ENCODE data around the gene CMKLR1.

The CMKLR1 gene

GRCh38 chr12:108346727-108347710 is 7.9 kb upstream of the CMKLR1 start:
- TF ChIP-seq POLR2AphosphoS5 (IDR thresholded peaks at IDR 0.05; ENCODE audit: borderline replicate concordance, low read depth, low read length): no peak
- no peak for TF ChIP-seq FOXP2 (optimal IDR thresholded peaks at IDR 0.05; ENCODE audit: control extremely low read depth, extremely low read length, insufficient read depth)
- no peak for TF ChIP-seq EZH2 (IDR thresholded peaks at IDR 0.05)
- no peaks in the 10 kb centered on the region for H3K9me3 ChIP-seq (ENCODE audit: low read depth, low read length)
- H3K27ac ChIP-seq: no peak overlapping the region
- no peaks in the 10 kb centered on the region for H3K36me3 ChIP-seq (ENCODE audit: insufficient read depth, low read length)
- no peak for DNase-seq (ENCODE audit: low read depth, low spot score)
- H3K9ac ChIP-seq (ENCODE audit: insufficient read length): no peak overlapping the region
- H3K4me3 ChIP-seq: no peak overlapping the region

DNA sequence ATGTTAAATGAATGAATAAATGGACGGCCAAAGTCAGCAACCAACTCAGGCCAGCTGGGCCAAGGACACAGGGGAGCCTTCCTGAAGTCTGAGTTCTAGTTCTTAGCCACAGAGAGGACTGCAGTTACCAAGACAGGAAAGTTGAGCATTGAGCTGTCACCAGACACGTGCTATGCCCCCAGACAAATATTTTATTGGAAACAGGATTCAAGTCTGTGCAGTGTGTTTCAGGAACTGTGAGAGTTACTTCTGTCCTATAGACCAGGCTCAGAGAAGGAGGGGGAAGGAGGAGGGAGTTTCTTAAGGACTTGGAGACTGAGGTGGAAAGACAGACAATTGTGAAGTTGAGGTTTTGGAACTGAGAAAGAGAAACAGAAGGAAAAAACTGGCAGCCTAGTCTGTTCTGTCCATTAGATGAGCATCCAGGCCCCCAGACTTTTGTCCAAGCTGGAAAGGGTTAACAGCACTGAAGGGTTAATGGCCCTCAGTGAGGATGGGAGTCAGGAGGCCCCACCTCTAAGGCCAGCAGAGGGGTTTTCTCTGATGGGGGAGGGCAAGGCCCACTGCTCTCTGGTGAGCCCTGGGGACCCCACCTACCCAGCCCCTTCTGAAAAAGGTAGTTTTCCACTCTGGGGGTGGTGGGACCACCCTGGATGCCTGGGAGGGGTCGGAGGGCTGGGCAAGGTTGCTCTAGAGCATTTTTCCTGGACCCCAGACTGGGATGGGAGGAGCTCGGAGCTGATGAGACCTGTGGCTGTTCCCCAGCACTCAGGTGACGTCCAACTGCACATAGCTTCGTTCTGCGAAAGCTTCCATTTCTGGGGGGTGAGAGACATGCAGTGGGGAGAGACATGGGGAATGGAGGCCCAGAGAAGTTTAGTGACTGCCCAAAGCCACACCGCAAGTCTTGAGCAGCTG is 6.9 kb upstream of the CMKLR1 start:
- H3K4me3 ChIP-seq: no peak overlapping the region
- H3K9ac ChIP-seq (ENCODE audit: insufficient read length): no peak overlapping the region
- no peaks in the 10 kb centered on the region for H3K9me3 ChIP-seq (ENCODE audit: low read depth, low read length)
- no peak for DNase-seq (ENCODE audit: low read depth, low spot score)
- no peak overlapping the region for H3K27ac ChIP-seq
- TF ChIP-seq FOXP2 (optimal IDR thresholded peaks at IDR 0.05; ENCODE audit: control extremely low read depth, extremely low read length, insufficient read depth) (no peak), EZH2 (IDR thresholded peaks at IDR 0.05) (no peak), POLR2AphosphoS5 (IDR thresholded peaks at IDR 0.05; ENCODE audit: borderline replicate concordance, low read depth, low read length) (no peak)
- no peaks in the 10 kb centered on the region for H3K36me3 ChIP-seq (ENCODE audit: insufficient read depth, low read length)

DNA sequence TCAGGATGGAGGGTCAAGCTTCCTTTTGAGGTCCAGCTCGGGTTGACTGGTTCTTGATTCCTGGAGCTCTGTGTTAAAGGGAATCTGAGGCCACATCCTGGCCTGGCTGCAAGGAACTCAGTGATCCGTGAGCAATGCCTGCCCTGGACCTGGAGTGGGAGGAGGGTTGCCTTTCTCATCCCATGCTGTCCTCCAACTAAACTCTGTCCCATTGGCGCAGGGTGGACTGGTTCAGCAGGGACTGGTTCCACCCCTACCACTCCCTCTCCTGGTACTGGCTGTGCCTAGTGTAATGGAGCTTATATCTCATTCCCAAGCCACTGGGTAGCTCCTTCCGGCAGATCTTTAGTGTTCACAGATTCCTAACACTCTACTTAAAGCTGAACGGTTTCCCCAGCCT is 3.9 kb upstream of the CMKLR1 start:
- TF ChIP-seq EZH2 (IDR thresholded peaks at IDR 0.05): no peak
- TF ChIP-seq FOXP2 (optimal IDR thresholded peaks at IDR 0.05; ENCODE audit: control extremely low read depth, extremely low read length, insufficient read depth): no peak
- TF ChIP-seq POLR2AphosphoS5 (IDR thresholded peaks at IDR 0.05; ENCODE audit: borderline replicate concordance, low read depth, low read length): no peak
- Histone ChIP-seq H3K9me3 (ENCODE audit: low read depth, low read length) (no peaks in the 10 kb centered on the region), H3K9ac (ENCODE audit: insufficient read length) (no peak overlapping the region), H3K27ac (no peak overlapping the region), H3K4me3 (no peak overlapping the region), H3K36me3 (ENCODE audit: insufficient read depth, low read length) (no peaks in the 10 kb centered on the region)
- DNase-seq (ENCODE audit: low read depth, low spot score): no peak

DNA sequence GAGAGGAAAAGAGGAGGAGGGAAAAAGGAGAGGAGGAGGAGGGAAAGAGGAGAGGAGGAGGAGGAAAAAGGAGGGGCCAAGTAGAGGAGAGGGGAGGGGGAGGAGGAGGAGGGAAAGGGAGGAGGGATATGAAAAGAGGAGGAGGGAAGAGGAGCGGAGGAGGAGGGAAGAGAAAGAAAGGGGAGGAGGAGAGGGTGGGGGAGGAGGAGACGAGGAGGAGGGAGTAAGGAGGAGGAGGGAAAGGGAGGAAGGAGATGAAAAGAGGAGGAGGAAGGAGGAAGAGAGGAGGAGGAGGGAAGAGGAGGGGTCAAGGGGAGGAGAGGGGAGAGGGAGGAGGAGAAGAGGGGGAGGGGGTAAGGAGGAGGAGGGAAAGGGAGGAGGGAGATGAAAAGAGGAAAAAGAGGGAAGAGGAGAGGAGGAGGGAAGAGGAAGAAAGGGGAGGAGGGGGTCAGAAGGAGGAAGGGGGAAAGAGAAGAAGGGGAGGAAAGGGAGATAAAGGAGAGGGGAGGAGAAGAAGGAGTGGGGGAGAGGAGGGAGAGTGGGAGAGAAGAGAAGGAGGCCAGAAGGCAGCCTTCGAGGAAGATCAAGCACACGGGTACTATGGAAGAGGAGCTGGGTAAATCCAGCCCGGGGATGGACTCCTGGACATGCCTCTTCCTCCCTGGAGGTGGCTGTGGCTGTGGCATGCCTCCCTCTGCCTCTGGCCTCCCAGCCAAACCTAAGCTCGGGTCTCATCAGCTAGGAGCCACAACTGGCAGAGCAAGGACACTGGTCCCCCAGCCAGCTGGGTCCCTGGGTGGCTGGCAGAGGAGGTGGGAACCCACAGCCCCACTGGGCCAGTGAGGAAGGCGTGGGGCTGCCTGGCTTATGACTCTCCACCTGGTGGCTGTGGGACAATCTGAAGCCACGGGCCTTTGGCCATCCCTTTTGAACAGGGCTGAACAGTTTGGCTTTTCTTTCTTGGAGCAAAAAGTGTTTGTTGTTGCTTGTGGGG is 3.0 kb upstream of the CMKLR1 start:
- DNase-seq (ENCODE audit: low read depth, low spot score): no peak
- Histone ChIP-seq H3K9me3 (ENCODE audit: low read depth, low read length) (no peaks in the 10 kb centered on the region), H3K27ac (no peak overlapping the region), H3K4me3 (no peak overlapping the region), H3K36me3 (ENCODE audit: insufficient read depth, low read length) (no peaks in the 10 kb centered on the region), H3K9ac (ENCODE audit: insufficient read length) (no peak overlapping the region)
- TF ChIP-seq FOXP2 (optimal IDR thresholded peaks at IDR 0.05; ENCODE audit: control extremely low read depth, extremely low read length, insufficient read depth) (no peak), POLR2AphosphoS5 (IDR thresholded peaks at IDR 0.05; ENCODE audit: borderline replicate concordance, low read depth, low read length) (no peak), EZH2 (IDR thresholded peaks at IDR 0.05) (no peak)

GRCh38 chr12:108341356-108341755 is 2.2 kb upstream of the CMKLR1 start:
- H3K36me3 ChIP-seq (ENCODE audit: insufficient read depth, low read length): no peaks in the 10 kb centered on the region
- no peak overlapping the region for H3K4me3 ChIP-seq
- H3K9me3 ChIP-seq (ENCODE audit: low read depth, low read length): no peaks in the 10 kb centered on the region
- H3K27ac ChIP-seq: no peak overlapping the region
- no peak overlapping the region for H3K9ac ChIP-seq (ENCODE audit: insufficient read length)
- no peak for DNase-seq (ENCODE audit: low read depth, low spot score)
- TF ChIP-seq FOXP2 (optimal IDR thresholded peaks at IDR 0.05; ENCODE audit: control extremely low read depth, extremely low read length, insufficient read depth) (no peak), POLR2AphosphoS5 (IDR thresholded peaks at IDR 0.05; ENCODE audit: borderline replicate concordance, low read depth, low read length) (no peak), EZH2 (IDR thresholded peaks at IDR 0.05) (no peak)

GRCh38 chr12:108340037-108340436 is 926 bp upstream of the CMKLR1 start:
- Histone ChIP-seq H3K36me3 (ENCODE audit: insufficient read depth, low read length) (no peaks in the 10 kb centered on the region), H3K27ac (no peak overlapping the region), H3K9me3 (ENCODE audit: low read depth, low read length) (no peaks in the 10 kb centered on the region), H3K4me3 (no peak overlapping the region), H3K9ac (ENCODE audit: insufficient read length) (no peak overlapping the region)
- no peak for DNase-seq (ENCODE audit: low read depth, low spot score)
- TF ChIP-seq POLR2AphosphoS5 (IDR thresholded peaks at IDR 0.05; ENCODE audit: borderline replicate concordance, low read depth, low read length): no peak

DNA sequence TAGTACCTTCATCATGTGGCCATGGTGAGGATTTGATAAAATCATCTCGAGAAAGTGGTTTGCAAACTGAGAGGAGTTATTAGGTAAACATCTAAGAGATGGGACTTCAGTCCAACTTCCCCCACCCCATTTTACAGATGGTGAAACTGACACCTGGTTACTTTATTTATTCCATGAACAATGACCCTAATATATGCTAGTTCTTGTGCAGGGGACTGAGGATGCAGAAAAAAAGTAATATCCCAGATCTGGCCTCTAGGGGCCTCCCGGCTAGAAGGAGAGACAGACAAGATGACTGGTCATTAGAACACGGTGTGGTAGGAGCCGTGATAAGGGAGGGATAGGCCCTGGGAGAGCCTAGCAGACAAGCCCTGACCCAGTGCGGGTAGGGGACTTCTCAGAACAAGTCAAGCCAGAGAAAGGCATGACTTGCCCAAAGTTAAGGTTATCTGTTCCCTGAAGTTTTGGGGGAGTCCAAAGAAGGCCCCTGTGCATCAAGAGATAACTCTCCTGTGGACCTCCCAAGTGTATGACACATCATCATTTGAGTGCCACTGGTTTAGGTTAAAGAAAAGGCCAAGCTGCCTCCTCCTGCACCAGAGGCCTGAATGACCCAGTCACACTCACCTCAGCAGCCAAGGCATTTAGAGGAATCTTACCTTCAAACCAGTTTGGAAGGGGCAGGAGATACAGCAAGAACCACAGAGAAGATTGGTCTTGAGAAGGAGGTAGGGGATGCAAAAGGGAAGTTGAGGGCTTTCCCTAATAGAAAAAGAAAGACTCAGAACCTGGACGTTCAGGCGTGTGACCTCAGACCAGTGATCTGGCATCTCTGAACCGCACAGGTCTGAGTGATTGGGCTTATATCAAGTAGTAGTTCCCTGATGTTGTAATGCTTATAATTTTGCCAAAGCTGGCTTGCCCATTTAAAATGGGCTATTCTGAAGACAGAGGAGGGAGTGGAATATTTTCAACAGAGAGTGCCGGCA is 1.6 kb downstream of the CMKLR1 start:
- no peaks in the 10 kb centered on the region for H3K9me3 ChIP-seq (ENCODE audit: low read depth, low read length)
- DNase-seq (ENCODE audit: low read depth, low spot score): no peak
- no peak overlapping the region for H3K9ac ChIP-seq (ENCODE audit: insufficient read length)
- H3K27ac ChIP-seq: no peak overlapping the region
- no peaks in the 10 kb centered on the region for H3K36me3 ChIP-seq (ENCODE audit: insufficient read depth, low read length)
- TF ChIP-seq EZH2 (IDR thresholded peaks at IDR 0.05) (no peak), POLR2AphosphoS5 (IDR thresholded peaks at IDR 0.05; ENCODE audit: borderline replicate concordance, low read depth, low read length) (no peak), FOXP2 (optimal IDR thresholded peaks at IDR 0.05; ENCODE audit: control extremely low read depth, extremely low read length, insufficient read depth) (no peak)
- no peak overlapping the region for H3K4me3 ChIP-seq

All from SK-N-MC (cell line).